HG02798 (cell line): ENCODE results near the gene KLRG1.
A peak's percentile ranks its signal among the peaks of the same experiment; 100 is the strongest.

Experiments used
- ATAC-seq: cut with Tn5 transposase; IDR thresholded peaks from one replicate; pipeline ENCODE4 v1.9.1; 2021; ENCODE audit warnings: mild to moderate bottlenecking; ENCODE audit not compliant: unreplicated experiment, poor library complexity

KLRG1 gene

DNA sequence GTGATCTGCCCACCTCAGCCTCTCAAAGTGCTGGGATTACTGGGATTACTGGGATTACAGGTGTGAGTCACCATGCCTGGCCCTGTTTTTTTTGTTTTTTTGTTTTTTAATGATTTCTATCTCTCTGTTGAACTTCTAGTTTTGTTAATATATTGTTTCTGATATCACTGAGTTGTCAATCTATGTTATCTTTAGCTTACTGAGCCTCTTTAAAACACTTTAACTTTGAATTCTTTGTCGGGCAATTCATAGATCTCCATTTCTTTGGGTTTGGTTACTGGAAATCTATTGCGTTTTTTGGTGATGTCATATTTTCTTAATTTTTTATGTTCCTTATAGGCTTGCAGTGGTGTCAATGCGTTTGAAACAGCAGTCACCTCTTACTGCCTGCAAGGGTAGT, 9.2 kb upstream of the KLRG1 start:
- no peak for ATAC-seq

DNA sequence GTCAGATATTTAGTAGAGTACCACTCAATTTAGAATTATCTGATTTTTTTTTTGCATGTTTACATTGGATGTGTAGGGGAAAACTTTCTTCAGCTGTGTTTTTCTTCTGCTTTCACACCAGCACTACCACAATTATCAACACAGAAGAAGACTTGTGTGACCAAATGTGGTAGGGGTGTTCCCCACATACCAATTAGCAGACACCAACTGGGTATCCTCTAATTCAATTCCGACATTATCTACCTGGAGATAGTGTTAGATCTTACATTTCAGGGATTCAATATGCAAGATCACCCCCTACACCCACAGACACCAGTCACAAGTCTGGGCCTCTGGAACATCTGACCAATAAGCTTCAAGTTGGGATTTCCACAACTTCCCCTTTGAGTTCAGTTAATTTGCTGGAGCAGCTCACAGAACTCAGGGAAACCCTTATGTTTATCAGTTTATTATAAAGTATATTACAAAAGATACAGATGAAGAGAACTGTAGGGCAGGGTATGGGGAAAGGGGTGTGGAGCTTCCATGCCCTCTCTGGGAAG, 4.1 kb upstream of the KLRG1 start:
- ATAC-seq, result no peak

DNA sequence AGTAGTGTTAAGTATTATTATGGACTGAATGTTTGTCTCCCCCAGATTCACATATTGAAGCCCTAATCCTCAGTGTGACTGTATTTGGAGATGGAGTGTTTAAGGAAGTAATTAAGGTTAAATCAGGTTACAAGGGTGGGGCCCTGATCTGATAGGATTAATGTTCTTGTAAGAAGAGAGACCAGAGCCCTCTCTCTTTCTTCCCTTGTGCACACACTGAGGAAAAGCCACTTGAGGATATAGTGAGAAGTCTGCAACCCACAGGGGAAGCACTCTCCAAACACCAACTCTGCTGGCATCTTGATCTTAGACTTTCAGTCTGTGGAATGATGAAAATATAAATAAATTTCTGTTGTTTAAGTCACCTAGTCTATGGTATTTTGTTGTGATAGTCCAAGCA, 2.2 kb upstream of the KLRG1 start:
- no peak for ATAC-seq

DNA sequence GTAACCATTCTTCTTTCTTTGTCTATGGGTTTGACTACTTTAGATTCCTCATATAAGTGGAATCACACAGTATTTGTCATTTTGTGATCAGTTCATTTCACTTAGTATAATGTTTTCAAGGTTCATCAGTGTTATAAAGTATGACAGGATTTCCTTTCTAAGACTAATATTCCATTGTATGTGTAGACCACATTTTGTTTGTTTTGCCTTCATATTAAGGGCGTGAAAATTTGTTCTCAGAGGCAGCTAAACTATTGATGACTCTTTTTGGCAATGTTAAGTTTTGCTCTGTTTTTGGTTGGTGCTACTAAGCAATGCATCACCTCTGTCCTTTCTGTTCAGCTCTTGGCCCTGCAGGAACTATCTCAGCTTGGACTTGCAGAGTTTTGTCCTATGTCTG, 1.7 kb upstream of the KLRG1 start:
- no peak for ATAC-seq

DNA sequence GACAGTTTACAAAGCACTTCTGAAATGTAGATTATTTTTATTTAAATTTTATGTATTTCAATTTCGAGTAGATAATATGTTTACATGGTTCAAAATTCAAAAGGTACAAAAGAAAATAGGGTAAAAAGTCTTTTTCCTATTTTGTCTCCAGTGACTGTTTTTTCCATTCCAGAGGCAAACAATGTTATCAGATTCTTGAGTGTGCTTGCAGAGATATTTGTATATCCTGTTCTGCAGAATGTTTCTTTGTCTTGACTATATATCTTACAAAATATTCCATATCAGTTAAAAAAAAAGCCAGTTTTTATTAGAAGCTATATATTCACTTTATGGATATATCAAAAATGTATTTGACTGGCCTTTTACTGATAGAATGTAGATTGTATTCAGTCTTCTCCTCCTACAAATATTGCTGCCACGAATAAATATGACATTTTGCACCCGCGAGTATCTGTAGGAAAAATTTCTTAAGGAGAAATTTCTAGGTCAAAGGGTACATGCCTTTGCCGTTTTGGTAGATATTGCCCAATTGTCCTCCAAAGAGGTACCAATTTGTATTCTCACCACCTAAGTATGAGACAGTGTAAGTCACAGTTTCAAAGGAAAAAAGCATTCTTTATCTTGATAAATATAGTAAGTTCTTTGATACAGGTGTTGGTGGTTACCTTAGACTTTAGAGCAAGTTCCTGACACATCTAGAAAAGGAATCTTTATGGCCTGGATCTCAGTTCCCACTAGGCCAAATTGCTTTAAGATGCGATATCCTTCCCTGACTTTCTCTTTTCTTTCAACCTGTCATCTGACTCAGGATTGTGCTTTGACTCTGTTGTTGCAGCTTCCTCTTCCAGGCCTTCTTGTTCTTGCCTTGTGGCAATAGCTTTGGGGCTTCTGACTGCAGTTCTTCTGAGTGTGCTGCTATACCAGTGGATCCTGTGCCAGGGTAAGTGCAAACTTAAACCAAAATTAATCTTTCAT, 2.3 kb downstream of the KLRG1 start:
- no peak for ATAC-seq

DNA sequence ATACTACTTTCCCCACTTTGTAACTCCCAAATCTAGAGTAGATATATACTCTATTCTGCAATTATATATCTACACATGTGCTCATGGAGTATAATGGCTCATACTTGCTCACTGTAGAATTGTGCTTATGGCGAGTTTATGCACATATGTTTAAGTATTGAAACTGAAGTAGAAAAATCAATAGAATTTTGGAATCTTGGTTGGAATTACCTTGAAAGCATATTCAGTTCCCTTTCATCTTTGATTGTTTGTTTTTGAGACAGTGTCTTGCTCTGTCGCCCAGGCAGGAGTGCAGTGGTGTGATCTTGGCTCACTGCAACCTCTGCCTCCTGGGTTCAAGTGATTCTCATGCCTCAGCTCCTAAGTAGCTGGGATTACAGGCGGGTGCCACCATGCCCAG, 4.5 kb downstream of the KLRG1 start:
- ATAC-seq, result no peak

DNA sequence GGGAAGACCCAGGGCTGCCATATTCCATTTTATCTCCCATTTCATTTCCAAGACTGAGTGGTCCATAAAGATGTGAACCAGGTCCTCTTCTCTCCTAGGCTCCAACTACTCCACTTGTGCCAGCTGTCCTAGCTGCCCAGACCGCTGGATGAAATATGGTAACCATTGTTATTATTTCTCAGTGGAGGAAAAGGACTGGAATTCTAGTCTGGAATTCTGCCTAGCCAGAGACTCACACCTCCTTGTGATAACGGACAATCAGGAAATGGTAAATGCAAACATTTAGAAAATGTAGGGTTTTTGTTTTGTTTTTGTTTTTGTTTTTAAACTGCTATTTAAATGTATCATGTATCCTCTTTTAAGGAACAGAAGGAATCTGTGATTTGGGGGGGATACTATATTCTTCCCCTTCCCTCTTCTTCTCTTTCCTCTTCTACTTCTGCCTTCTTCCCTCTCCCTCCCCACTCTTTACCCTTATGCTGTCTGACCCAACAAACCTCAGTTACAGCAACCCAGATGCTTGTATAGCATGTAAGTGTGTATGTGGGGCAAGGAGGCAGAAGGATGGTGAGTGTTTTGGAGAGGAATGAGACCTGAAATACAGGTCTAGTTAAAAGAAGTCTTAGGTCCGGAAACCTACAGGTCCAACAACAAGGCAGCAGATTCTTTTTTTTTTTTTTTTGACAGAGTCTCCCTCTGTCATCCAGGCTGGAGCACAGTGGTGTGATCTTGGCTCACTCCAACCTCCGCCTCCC, 5.9 kb downstream of the KLRG1 start:
- ATAC-seq, result no peak

DNA sequence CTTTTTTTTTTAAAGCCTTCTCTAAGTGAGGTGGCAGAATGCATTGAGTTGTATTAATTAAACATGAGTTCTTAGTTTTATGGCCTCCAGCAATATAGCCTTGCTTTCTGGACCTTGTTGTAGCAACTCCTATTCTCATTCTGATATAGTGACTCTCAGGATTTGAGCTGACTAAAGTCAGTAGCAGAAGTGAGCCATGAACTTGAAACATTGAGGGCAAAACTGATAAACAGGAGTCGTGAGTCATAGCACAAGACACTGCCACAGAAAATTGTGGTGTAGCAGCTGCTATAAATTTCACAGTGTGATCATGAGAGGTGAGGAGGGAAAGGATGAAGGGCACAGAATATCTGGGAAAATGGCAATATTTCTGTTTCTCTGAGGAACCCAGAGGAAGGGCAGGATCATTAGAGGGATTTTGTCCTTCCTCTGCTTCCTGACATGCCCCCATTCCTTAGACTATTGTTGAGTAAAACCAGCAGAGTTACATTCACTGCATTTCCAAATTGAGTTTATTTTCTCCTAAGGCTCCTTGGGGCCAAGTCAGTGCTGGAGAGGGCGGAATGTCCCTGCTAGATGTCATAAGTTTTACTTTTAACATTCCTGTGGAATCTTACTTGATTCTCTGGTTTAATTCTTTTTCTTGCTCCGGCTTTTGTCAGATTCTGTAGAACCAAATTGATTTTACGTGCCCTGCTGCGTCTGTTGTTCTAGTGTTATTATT, 7.5 kb downstream of the KLRG1 start:
- peak; percentile 95 for ATAC-seq

DNA sequence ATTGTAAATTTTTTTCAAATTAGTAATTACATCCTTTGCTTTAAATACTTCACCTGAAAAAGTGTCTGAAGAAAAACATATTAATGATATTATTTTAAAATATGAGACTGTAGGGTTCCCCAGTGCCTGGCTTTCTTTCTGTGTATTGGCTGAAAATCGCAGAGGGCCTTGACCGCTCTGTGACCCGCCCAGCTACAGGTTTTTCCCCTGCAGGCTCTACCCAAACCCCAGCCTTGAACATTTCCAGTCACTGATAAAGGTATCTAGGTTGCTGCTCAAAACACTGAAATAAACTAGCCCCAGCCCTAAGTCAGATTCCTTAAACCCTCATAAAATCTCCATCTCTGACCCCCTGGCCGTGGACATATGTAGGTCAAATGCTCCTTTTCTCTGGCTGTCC, 11.9 kb downstream of the KLRG1 start:
- ATAC-seq, result no peak

DNA sequence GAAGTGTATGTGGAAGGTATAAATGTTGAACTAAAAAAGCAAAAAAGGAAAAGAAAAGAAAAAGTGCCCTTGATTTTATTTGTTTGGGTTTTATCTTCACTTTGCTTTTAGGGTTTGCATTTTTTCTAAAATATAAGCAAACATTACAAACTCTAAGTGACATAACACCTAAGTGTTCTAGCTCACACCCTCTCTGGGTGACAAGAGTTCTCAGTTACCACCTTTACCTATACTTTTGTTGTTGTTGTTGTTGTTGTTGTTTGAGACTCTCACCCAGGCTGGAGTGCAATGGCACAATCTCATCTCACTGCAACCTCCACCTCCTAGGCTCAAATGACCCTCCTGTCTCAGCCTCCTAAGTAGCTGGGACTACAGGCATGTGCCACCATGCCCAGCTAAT, 13.0 kb downstream of the KLRG1 start:
- no peak for ATAC-seq

DNA sequence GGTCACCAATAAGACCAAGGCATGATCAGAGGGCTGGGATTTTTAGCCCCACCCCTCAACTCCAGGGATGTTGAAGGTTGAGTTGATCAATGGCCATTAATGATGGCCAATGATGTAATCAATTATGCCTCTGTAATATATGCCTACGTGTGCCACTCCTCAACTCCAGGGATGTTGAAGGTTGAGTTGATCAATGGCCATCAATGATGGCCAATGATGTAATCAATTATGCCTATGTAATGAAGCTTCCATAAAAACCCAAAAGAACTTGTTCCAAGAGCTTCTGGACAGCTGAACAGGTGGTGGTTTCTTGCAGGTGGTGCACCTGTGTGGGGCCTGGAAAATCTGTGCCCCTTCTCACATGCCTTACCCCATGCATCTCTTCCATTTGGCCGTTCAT, 33.2 kb downstream of the KLRG1 start:
- no peak for ATAC-seq

DNA sequence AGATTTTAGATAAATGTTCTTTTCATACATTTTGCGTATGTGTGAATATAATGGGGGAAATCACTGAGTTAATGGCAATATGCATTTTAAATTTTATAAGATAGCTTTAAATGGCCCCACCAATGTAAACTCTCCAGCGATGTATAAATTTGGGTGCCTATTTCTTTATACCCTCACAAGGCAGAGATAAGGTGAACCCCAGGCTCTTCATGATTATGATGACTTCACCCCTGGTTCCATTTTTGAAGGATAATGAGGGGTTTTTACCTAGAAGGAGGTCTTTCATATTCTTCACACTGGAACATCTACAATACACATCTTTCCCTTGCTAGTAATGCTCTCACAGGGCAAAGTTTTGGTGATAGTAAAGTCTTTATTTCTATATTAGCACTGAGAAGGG, 35.2 kb downstream of the KLRG1 start:
- ATAC-seq, result no peak

DNA sequence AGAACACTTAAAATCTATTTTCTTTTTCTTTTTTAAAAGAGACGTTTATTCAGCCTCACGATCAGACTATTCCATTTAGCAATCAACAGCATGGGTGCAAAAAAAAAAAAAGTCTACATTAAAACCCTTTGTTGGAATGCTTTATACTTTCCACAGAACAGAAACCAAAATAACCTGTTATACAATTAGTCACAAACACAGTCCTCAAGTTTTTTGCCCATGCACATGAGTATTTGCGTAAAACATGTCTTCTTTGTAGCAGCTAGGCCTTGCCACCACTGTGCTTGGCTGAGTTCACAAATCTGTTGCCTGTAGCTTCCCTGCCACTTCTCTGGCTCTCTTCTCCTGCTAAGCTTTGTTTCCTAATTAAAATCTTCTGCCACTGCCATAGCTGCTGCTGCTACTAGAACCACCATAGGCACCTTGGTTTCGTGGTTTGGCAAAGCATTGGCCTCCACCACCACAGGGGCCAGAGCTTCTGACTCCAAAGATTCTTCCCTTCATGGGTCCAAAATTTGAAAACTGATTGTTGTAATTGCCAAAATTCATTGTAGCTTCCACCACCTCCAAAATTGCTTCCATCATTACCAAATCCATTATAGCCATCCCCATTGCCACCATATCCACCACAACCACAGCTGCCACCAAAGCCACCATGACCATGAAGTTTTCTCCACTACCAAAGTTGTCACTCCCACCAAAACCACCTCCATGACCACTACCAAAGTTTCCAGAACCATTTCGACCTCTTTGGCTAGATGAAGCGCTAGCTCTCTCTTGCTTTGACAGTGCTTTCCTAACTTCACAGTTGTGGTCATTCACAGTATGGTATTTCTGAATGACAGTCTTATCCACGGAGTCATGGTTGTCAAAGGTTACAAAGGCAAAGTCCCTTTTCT, 38.1 kb downstream of the KLRG1 start:
- no peak for ATAC-seq

DNA sequence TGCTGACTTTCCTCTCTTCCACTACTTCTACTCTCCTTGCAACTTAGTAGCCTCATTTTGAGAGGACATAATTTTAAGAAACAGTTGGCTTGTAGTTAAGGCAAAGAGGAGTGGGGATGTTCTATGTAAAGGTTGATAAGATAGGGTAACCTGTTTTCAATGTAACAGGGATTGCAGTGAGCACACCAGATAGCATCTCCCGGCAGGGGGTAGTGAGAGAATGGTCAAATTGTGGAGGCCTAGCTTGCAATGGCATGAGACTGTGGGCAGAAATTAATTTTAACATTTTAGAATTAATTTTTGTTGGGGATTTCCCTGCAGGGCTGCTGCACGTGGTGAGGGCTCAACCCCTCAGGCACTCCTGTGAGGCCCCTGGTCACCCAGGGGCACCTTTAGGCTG, 41.4 kb downstream of the KLRG1 start:
- no peak for ATAC-seq

DNA sequence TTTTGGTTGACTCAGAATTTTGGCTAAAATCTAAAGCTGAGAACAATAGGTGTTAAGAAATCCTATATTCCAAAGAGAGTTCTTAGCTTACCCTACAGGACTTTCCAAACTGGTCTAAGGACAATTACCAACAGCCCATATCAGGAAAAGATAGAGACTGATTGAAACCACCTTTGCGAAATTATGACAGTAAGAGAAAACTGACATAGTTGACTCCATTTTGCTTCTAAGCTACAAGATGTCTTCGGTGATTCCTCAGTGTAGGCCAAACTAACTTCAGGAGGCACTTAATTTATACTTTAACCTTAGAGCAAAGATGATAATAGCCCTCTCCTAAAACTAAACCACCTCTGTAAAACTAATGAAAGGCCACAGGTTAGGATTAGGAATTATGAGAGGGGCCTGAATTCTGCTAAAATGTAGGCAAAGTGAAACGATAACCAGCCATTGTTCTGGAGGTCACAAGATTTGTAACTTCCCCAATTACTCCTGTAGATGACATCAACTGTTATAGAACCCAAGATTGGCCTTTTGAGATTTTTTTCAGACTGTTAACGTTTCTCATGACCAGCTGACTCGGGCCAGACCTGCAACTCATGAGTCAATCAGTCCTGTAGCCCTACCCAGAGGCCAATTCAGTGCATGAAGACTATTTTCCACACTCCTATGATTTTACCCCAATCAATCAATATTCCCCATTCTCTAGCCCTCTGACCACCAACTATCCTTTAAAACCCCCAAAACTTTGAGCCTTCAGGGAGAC, 43.0 kb downstream of the KLRG1 start:
- ATAC-seq, result no peak

DNA sequence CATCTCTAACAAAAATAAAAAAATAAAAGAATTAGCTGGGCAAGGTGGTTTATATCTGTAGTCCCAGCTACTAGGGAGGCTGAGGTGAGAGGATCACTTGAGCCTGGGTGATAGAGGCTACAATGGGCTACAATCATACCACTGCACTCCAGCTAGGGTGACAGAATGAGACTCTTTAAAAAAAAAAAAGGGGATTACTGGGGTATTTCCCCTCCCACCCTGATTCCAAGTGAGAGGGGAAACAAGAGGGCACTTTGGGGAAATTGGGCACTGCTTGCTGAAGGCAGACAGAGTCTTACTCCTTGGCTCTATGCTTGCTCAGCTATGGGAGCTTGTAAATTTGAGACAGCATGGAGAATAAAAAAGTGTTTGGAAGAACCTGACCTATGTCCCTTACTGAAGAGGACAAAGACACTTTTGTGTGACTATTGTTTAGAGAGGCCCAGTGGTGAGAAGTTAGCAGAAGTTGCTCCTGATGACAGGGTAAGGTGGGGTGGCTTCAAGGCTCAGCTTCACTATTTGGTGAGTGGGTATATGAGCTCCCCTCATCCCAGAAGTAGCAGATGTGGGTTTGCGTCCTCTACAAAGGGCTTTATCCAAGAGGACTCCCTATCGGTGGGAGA, 44.0 kb downstream of the KLRG1 start:
- no peak for ATAC-seq

DNA sequence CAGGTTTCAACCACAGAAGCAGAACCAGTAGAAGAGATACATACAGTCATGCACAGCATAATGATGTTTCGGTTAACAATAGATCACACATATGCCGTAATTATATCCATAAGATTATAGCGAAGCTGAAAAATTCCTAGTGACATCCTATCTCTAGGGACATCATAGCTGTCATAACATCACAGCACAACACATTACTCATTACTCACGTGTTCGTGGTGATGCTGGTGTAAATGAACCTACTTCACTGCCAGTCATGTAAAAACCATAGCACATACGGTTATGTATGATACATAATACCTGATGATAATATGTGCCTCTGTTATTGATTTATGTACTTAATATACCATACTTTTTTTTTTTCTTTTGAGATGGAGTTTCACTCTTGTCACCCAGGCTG, 44.7 kb downstream of the KLRG1 start:
- ATAC-seq, result no peak

DNA sequence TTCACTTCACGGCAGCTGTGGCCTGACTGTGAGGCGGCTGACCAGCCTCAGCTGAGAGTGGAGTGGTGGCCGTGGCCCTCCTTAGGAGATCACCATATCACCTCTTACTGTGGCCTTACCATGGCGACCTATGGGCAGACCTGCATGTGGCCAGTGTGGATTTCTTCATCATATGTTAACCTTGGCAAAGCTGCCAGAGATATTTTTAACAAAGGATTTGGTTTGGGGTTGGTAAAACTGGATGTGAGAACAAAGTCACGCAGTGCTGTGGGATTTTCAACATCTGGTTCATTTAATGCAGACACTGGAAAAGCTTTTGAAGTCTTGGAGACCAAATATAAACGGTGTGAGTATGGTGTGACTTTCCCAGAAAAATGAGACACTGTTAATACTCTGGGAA, 46.9 kb downstream of the KLRG1 start:
- ATAC-seq, result no peak

DNA sequence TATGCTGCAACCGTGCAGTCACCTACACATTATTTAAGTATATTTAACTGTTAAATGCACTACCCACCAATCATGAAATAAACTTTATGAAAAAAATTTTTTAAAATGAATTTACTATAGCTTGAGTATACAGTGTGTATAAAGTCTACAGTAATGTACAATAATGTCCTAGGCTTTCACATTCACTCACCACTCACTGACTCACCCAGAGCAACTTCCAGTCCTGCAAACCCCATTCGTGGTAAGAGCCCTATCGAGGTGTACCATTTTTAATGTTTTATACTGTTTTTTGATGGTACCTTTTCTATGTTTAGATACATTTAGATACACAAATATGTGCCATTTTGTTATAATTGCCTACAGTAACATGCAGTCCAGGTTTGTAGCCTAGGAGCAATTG, 48.1 kb downstream of the KLRG1 start:
- no peak for ATAC-seq
